GM21528 (cell line): Measurements from ENCODE around the gene KLHL18.
"Not testable (repeated sequence)": the region's sequence is repeated elsewhere in the genome, so short reads cannot be mapped to it uniquely, and the experiment has no call there.

ENCODE experiments used
- ATAC-seq: cut with Tn5 transposase; IDR thresholded peaks from one replicate; pipeline ENCODE4 v1.9.1; 2021; ENCODE audit warnings: mild to moderate bottlenecking, moderate library complexity; ENCODE audit not compliant: unreplicated experiment, low FRiP score

The KLHL18 gene

GRCh38 chr3:47273564-47273963 is 9.2 kb upstream of the KLHL18 start:
- no peak for ATAC-seq

DNA sequence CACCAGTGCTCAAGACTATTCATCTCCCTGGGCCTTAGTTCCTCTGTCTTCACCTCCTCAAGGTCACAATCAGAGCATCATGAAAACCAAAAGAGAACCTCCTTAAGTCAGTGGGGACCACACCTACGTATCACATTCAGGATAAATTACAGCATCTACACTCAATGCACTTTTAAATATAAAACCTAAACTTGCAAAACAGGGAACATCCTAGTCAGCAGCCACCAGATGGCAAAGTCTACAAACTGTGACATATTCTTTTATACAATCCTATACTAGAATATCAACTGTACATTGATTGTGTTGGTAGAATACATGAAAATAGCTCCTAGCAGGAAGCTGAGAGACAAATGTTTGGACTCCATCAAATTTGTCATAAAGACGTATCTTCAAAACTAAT is 8.1 kb upstream of the KLHL18 start:
- no peak for ATAC-seq

GRCh38 chr3:47276558-47276957 is 6.2 kb upstream of the KLHL18 start:
- no peak for ATAC-seq

GRCh38 chr3:47280519-47280918 is 2.2 kb upstream of the KLHL18 start:
- ATAC-seq, result no peak

- ATAC-seq, result no peak
Measured at GRCh38 chr3:47283193-47283537, 421 bp downstream of the KLHL18 start.

DNA sequence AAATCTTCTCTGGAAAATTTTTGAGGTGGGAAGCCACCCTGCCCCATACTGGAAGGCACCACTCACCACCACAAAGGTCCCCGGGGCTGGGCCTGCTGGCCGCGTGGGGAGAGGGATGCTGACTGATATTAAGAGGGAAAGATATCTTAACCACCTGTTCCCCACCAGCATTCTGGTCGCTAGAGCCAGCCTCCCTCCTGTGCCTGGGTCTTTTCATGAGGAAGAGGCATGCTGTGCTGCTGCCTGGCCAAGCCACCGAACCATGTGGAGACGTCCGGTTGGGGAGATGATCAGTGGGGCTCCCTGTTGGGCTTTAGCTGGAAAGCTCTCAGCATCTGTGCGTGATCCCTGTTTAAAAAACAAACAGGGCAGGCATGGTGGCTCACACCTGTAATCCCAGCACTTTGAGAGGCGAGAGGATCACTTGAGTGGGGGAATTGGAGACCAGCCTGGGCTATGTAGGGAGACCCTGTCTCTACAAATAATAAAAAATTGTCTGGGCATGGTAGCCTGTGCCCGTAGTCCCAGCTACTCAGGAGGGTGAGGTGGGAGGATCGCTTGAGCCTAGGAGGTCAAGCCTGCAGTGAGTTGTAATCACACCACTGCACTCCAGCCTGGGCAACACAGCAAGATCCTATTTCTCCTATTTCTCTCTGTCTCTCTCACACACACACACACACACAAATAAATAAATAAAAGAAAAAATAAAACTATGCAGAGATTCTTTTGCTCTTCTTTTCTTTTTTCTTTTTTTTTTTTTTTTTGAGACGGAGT is 1.0 kb downstream of the KLHL18 start:
- no peak for ATAC-seq

DNA sequence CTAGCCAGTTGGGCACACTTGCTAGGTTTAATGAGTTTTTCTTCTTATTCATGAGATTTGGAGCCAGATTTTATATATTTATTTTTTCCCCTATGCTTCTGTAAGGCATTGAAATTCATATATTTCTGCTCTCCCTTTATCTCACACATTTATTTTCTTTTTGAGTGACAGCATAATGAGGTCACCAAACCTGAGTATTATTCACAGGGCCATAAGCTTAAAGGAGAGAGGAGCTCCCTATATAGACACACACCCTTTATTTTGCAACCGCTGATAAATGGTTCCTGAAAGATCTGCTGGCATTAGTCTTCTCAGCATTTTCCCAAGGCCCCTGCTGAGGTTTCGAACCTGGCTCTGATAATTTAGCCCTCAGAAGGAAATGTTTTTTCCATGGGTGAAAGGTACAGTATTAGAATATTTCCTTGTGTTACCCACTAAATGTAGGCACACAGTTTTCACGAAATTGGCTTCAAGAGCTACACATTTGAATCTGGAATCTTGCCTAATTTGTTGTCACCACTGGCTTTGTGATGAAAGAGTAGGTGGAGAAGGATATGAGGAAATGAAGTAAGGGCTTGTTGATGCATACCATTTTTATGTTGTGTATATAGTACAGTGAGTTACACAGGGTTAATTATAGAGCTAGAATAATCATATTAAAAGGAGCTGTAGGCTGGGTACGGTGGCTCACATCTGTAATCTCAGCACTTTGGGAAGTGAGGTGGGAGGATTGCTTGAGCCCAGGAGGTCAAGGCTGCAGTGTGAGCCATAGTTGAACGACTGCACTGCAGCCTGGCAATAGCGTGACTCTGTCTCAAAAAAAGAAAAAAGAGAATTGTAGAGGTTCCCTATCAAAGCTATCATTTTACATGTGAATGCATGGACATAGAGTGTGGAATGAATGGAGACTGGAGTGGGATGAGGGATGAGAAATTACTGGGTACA is 6.5 kb downstream of the KLHL18 start:
- ATAC-seq, result no peak

GRCh38 chr3:47291158-47291753 is 8.5 kb downstream of the KLHL18 start:
- no peak for ATAC-seq

DNA sequence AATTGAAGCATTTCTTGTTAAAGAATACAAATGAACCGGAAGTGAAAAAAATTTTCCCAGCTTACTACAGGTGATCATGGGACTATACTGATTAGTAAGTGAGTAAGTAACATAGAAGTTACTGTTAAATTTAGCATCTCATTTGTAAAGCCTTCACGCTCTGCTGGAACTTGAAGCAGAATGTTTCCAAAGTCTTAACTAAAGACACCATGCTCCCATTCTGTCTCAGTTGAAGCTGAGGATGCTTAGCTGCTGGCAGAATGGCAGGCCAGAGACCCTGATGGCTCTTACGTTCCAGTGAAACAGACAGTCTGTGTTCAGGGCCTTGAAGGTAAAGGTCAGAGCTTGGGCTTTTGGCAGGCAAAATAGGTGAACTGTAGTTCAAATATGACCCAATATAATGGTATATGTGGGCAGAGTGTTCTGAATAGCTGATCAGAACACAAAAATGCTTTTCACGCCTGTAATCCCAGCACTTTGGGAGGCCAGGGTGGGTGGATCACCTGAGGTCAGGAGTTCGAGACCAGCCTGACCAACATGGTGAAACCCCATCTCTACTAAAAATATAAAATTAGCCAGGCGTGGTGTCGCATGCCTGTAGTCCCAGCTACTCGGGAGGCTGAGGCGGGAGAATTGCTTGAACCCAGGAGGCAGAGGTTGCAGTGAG is 9.1 kb downstream of the KLHL18 start:
- ATAC-seq, result not testable (repeated sequence)

DNA sequence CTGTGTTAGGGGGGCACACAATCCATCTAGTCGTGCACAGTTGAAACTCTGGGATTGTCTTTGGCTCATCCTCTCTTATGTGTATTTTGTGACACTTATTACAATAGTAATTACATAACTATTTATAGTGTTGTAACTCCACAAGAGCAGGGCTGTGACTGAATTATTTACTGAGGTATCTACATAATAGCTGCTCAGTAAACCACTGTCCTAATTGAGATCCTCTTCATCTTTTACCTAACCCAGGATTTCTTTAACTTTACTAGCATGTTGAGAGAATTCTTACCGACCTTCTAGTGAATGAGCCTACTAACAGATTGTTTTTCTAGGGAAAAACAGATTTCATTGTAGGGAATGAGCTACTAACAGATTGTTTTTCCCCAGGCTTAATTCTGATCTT is 11.1 kb downstream of the KLHL18 start:
- no peak for ATAC-seq

- no peak for ATAC-seq
Measured at GRCh38 chr3:47294392-47294791, 11.6 kb downstream of the KLHL18 start.

GRCh38 chr3:47295322-47295721 is 12.6 kb downstream of the KLHL18 start:
- no peak for ATAC-seq

DNA sequence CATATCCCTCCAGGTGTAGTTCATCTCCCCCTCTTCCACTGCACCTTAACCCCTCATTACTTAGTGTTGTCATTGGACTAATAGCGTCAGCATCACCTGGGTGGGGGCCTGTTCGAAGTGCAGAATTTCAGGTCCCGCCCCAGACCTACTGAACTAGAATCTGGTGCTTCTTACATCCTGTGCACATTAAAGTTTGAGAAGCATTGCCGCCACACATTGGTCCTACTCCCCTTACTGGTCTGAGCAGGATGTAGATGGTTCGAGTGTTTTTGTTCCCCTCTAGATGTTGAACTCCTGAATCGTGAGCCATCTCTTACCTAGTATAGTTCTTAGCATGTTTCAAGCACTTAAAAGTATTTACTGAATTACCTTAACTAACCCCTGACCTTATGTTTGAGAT is 13.2 kb downstream of the KLHL18 start:
- no peak for ATAC-seq

DNA sequence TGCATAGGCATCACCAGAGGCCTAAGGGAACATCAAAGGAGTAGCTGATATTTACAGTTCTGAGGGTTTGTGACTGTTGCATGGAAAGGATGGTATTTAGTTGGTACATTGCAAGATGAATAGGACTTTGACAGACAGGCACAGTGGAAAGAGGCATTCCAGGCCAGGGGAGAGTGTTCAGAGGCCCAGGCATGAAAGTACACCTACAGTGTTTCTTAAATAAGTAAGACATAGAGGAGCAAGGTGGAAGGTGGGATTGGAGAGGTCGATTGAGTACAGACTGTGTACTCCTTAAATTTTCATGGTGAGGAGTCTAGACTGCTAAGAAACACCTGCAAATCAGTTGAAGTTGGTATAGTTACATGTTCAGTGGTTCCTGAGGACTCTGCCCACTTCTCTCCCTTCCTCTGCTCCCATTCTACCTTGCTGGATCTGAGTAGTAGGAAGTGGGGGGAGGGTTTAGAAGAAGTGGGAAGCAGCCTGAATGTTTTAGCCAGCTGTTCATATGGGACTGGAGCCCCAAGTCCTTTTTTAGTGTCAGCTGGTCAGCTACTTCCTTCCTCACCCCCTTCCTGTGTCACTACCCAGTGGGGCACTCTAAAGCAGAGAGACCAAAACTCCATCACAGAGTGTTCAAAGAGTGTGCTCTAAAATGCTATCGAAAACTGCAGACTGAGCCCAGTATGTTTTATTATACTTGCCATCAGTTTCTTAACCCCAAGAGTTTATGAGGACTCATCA is 14.0 kb downstream of the KLHL18 start:
- no peak for ATAC-seq

DNA sequence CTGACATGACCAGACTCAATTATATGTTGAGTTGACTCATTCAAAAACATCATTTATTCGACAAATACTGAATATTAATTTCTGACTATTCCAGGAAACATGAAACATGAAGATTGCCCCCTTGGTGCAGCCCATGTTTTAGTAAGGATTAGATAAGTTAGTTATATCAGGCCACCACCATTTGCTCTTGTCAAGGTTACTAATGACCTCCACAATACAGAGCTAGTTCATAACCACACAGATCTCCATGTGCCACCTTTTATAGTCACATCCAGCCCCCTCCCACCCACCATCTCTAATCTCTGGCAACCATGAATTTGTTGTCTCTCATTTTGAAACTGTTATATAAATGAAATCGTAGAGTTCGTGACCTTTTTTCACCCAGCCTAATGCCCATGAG is 15.7 kb downstream of the KLHL18 start:
- ATAC-seq, result no peak

DNA sequence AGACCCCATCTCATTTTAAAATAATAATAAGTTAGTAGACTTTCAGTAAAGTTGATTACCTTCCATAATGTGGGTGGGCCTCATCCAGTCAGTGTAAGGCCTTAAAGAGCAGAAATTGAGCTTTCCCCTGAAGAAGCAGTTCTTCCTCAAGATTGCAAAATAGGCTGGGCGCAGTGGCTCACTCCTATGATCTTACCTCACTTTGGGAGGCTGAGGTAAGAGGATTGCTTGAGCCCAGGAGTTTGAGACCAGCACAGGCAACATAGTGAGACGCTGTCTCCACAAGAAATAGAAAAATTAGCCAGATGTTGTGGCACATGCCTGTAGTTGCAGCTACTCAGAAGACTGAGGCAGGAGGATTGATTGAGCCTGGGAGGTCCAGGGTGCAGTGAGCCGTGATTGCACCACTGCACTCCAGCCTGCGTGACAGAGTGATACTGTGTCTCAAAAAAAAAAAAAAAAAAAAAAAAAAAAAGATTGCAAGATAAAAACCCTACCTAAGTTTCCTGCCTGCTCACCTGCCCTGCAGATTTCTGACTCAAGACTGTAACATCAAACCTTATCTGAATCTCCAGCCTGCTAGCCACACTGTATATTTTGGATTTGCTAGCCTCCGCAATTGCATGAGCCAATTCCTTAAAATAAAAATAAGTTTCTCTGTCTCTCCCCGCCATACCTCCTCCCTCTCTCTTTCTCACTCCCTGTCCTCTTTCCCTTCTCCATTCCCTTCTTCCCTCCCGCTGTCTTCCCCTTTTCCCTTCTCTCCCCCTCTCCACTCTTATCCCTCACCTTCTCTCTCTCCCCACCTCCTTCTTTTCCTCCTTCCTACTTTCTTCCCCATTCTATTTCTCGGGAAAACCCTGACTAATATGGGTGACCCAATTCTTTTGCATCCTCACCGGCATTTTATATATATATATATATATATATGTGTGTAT is 16.9 kb downstream of the KLHL18 start:
- ATAC-seq, result no peak

- ATAC-seq, result no peak
Measured at GRCh38 chr3:47301456-47301855, 18.7 kb downstream of the KLHL18 start.

GRCh38 chr3:47306022-47306421 is 23.3 kb downstream of the KLHL18 start:
- ATAC-seq, result no peak

DNA sequence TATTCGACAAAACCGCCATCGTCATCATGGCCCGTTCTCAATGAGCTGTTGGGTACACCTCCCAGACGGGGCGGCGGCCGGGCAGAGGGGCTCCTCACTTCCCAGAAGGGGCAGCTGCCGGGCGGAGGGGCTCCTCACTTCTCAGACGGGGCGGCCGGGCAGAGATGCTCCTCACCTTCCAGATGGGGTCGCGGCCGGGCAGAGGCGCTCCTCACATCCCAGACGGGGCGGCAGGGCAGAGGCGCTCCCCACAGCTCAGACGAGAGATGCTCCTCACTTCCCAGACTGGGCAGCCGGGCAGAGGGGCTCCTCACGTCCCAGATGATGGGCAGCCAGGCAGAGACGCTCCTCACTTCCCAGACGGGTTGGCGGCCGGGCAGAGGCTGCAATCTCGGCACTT is 26.5 kb downstream of the KLHL18 start:
- ATAC-seq, result not testable (repeated sequence)
